Cardiac ventricle fibroblast (primary cell): ENCODE results near the gene EIF2B5. TPM values are rescaled to one million over a fixed set of nuclear protein-coding genes. Genes with fewer than 3 reads are reported as not detected.

Experiments
- total RNA-seq: library from RNA; depleted of rRNA; stranded (reverse); fragments of >200 nt; gene quantifications from 2 replicates; pipeline ENCODE4 v1.2.3, GENCODE V29; 2015

Gene EIF2B5
- total RNA-seq = 13.9 and 15.5 TPM in 2 replicates

GRCh38 chr3:184135149-184135910 lies at the start of gene EIF2B5:
Gene EIF2B5, plus strand, starts transcription at chr3:184135358. Its CDS starts 28 bp downstream, at chr3:184135386.

GRCh38 chr3:184096811-184097383 lies 38.3 kb upstream of the EIF2B5 start, which contains the start of gene HTR3E:
Gene HTR3E, plus strand, starts transcription at chr3:184097064. Its CDS starts 466 bp downstream, at chr3:184097530.

GRCh38 chr3:184154885-184155643 lies 19.9 kb downstream of the EIF2B5 start, which contains the start of gene DVL3:
Gene DVL3, plus strand, starts transcription at chr3:184155377. Its CDS starts 259 bp downstream, at chr3:184155636.

GRCh38 chr3:184174646-184175492 lies 39.7 kb downstream of the EIF2B5 start, which contains the start of gene AP2M1:
Gene AP2M1, plus strand, starts transcription at chr3:184174855. Its CDS starts 2,139 bp downstream, at chr3:184176994.

GRCh38 chr3:184186184-184186901 lies 51.2 kb downstream of the EIF2B5 start, which contains the start of gene ABCF3:
Gene ABCF3, plus strand, starts transcription at chr3:184186199. Its CDS starts 9 bp downstream, at chr3:184186208.

Other genes starting within 250 kb of the EIF2B5 start
- 9.8 and 11.0 TPM in 2 replicates for gene ABCC5, start 117.5 kb upstream of the EIF2B5 start, total RNA-seq
- not detected in 2 replicates for gene HTR3D, start 103.6 kb upstream of the EIF2B5 start, total RNA-seq
- not detected in 2 replicates for gene HTR3C, start 82.3 kb upstream of the EIF2B5 start, total RNA-seq
- not detected in 2 replicates for gene HTR3E, start 38.3 kb upstream of the EIF2B5 start, total RNA-seq
- gene DVL3, start 20.0 kb downstream of the EIF2B5 start, total RNA-seq = 39.9 and 56.8 TPM in 2 replicates
- 247 and 299 TPM in 2 replicates for gene AP2M1, start 39.5 kb downstream of the EIF2B5 start, total RNA-seq
- 35.8 and 43.3 TPM in 2 replicates for gene ABCF3, start 50.8 kb downstream of the EIF2B5 start, total RNA-seq
- gene VWA5B2, start 94.2 kb downstream of the EIF2B5 start, total RNA-seq = 0.05 and 0.06 TPM in 2 replicates
- 71.8 and 73.8 TPM in 2 replicates for gene ALG3, start 113.6 kb downstream of the EIF2B5 start, total RNA-seq
- 4.3 and 5.9 TPM in 2 replicates for gene EEF1AKMT4, start 114.3 kb downstream of the EIF2B5 start, total RNA-seq
- not detected in 2 replicates for gene CAMK2N2, start 126.2 kb downstream of the EIF2B5 start, total RNA-seq
- gene ECE2, start 140.7 kb downstream of the EIF2B5 start, total RNA-seq = 0.12 TPM in 1 of 2 replicates, not detected in the other
- 172 and 183 TPM in 2 replicates for gene PSMD2, start 163.9 kb downstream of the EIF2B5 start, total RNA-seq
- gene EIF4G1, start 179.2 kb downstream of the EIF2B5 start, total RNA-seq = 253 and 283 TPM in 2 replicates
- 16.7 and 17.4 TPM in 2 replicates for gene FAM131A, start 202.2 kb downstream of the EIF2B5 start, total RNA-seq
- 2.5 and 3.0 TPM in 2 replicates for gene CLCN2, start 226.2 kb downstream of the EIF2B5 start, total RNA-seq
- gene POLR2H, start 226.4 kb downstream of the EIF2B5 start, total RNA-seq = 73.9 and 86.3 TPM in 2 replicates
- 0.19 TPM in 1 of 2 replicates, not detected in the other for gene THPO, start 242.8 kb downstream of the EIF2B5 start, total RNA-seq
- 1.0 and 2.2 TPM in 2 replicates for gene CHRD, start 244.7 kb downstream of the EIF2B5 start, total RNA-seq